HUES64 (cell line): ENCODE data around the gene SATB1.
A peak's percentile ranks its signal among the peaks of the same experiment; 100 is the strongest.
"Not testable (repeated sequence)": the region's sequence is repeated elsewhere in the genome, so short reads cannot be mapped to it uniquely, and the experiment has no call there.

ENCODE experiments used
- H3K27ac ChIP-seq: 2 replicates; pipeline ENCODE4 v1.7.0; 2013; ENCODE audit warnings: low read depth, low read length, inconsistent platforms
- H3K27me3 ChIP-seq: 2 replicates; pipeline ENCODE4 v1.6.1; 2013; ENCODE audit warnings: mild to moderate bottlenecking, low read length; ENCODE audit not compliant: insufficient read depth
- H3K36me3 ChIP-seq: 2 replicates; pipeline ENCODE4 v1.6.1; 2013; ENCODE audit warnings: mild to moderate bottlenecking, low read length; ENCODE audit not compliant: insufficient read depth
- H3K4me1 ChIP-seq: 2 replicates; pipeline ENCODE4 v1.6.1; 2013; ENCODE audit warnings: mild to moderate bottlenecking, low read length, moderate library complexity; ENCODE audit not compliant: insufficient read depth
- H3K4me3 ChIP-seq: 2 replicates; pipeline ENCODE4 v1.5.1; 2013; ENCODE audit warnings: mild to moderate bottlenecking, low read length, moderate library complexity
- H3K9ac ChIP-seq: 2 replicates; pipeline ENCODE4 v1.6.1; 2013; ENCODE audit warnings: mild to moderate bottlenecking, low read depth, low read length
- H3K9me3 ChIP-seq: 2 replicates; pipeline ENCODE4 v1.6.1; 2013; ENCODE audit warnings: low read depth, low read length; ENCODE audit not compliant: insufficient read depth
- WGBS: fragments of 150-250, 120-280 bp; methylation state at CpG from one replicate; pipeline ENCODE4 v1.1.7; 2013; ENCODE audit warnings: missing lambda C conversion rate; 5-methylcytosine and 5-hydroxymethylcytosine counted together

Gene SATB1

GRCh38 chr3:18351069-18351628 is 74.0 kb downstream of the SATB1 start:
- 98% methylated on average over 4 of the region's 5 CpGs for WGBS
- Histone ChIP-seq H3K4me1 (peaks cover 77% of the 10 kb centered on the region), H3K4me3 (no peak overlapping the region), H3K27me3 (no peaks in the 10 kb centered on the region), H3K9me3 (no peaks in the 10 kb centered on the region), H3K27ac (no peak overlapping the region), H3K9ac (no peak overlapping the region), H3K36me3 (peaks cover 9% of the 10 kb centered on the region; the same call in 1 of the 2 replicates)

- Histone ChIP-seq H3K9ac (no peak overlapping the region), H3K36me3 (peaks cover 9% of the 10 kb centered on the region; the same call in 1 of the 2 replicates), H3K9me3 (no peaks in the 10 kb centered on the region), H3K27me3 (no peaks in the 10 kb centered on the region), H3K27ac (no peak overlapping the region; the same call in 1 of the 2 replicates), H3K4me3 (no peak overlapping the region), H3K4me1 (peaks cover 77% of the 10 kb centered on the region)
- WGBS, result 91% methylated on average over 18 of the region's 18 CpGs
Measured at GRCh38 chr3:18349197-18349798, 75.8 kb downstream of the SATB1 start.

DNA sequence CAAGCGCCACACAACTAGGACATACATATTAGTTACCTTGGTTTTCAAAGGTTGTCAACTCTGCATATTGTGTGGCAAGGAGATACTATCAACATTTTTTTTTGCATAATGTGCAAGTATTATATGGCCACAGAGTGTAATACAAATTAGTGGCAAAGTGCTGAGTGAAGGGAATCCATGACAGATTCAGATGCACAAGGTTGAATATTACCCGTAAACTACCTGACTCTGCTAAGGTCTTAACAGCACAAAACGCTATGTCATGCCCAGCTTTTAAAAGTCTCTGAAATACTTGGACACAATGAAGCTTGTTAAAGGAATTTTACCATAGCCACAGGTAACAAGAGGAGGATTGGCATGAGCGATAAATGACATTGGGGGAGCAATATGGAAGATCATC is 79.0 kb downstream of the SATB1 start:
- H3K4me3 ChIP-seq, result no peak overlapping the region
- peaks cover 92% of the 10 kb centered on the region for H3K4me1 ChIP-seq
- H3K27ac ChIP-seq, result peak overlapping the region; percentile 88
- no peaks in the 10 kb centered on the region for H3K9me3 ChIP-seq
- H3K9ac ChIP-seq, result peak overlapping the region; percentile 28; the same call in 1 of the 2 replicates
- 83% methylated on average over 4 of the region's 4 CpGs for WGBS
- H3K36me3 ChIP-seq, result peaks cover 6% of the 10 kb centered on the region; the same call in 1 of the 2 replicates
- no peaks in the 10 kb centered on the region for H3K27me3 ChIP-seq

DNA sequence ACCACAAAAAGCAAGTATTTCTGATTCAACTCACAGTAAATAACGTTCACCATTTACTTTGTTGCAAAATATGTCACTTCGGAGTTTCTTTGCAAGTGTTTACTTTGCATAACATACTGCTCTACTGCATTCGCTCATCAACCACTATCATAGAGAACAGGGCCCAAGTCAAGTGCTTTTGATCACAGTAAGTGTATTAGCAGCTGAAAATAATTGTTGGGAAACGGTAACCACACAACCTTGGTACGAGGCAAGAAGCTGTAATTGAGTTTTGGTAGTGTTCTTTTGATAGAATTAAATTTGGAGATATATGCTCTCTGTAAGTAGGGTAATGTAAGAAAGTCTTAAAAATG is 80.1 kb downstream of the SATB1 start:
- no peaks in the 10 kb centered on the region for H3K9me3 ChIP-seq
- WGBS, result 21% methylated on average over 5 of the region's 5 CpGs
- peak overlapping the region; percentile 2; the same call in 1 of the 2 replicates for H3K4me3 ChIP-seq
- 0 out of 2 replicates have a peak overlapping the region, but pooled peaks have one; percentile 16 for H3K9ac ChIP-seq
- H3K36me3 ChIP-seq, result peaks cover 6% of the 10 kb centered on the region; the same call in 1 of the 2 replicates
- no peaks in the 10 kb centered on the region for H3K27me3 ChIP-seq
- peak overlapping the region; percentile 88; the same call in 1 of the 2 replicates for H3K27ac ChIP-seq
- peaks cover 84% of the 10 kb centered on the region for H3K4me1 ChIP-seq

GRCh38 chr3:18344306-18345014 is 80.7 kb downstream of the SATB1 start:
- H3K36me3 ChIP-seq, result peaks cover 6% of the 10 kb centered on the region; the same call in 1 of the 2 replicates
- H3K27me3 ChIP-seq, result no peaks in the 10 kb centered on the region
- peak overlapping the region; percentile 2; the same call in 1 of the 2 replicates for H3K4me3 ChIP-seq
- H3K27ac ChIP-seq, result peak overlapping the region; percentile 88
- no peaks in the 10 kb centered on the region for H3K9me3 ChIP-seq
- H3K4me1 ChIP-seq, result peaks cover 83% of the 10 kb centered on the region
- 13% methylated on average over 2 of the region's 4 CpGs for WGBS
- peak overlapping the region; percentile 22; the same call in 1 of the 2 replicates for H3K9ac ChIP-seq

GRCh38 chr3:18343809-18344208 is 81.3 kb downstream of the SATB1 start:
- WGBS, result 59% methylated on average over 2 of the region's 2 CpGs
- Histone ChIP-seq H3K36me3 (0 out of 2 replicates have a peak, but pooled peaks cover under 1% of the 10 kb centered on the region), H3K27me3 (no peaks in the 10 kb centered on the region), H3K4me3 (no peak overlapping the region), H3K27ac (peak overlapping the region; percentile 88), H3K9me3 (no peaks in the 10 kb centered on the region), H3K9ac (no peak overlapping the region; the same call in 1 of the 2 replicates), H3K4me1 (peaks cover 77% of the 10 kb centered on the region)

- Histone ChIP-seq H3K4me3 (no peak overlapping the region), H3K4me1 (peaks cover 44% of the 10 kb centered on the region)
- 92% methylated on average over 9 of the region's 11 CpGs for WGBS
Measured at GRCh38 chr3:18338827-18339514, 86.2 kb downstream of the SATB1 start.

GRCh38 chr3:18337231-18337630 is 87.9 kb downstream of the SATB1 start:
- no peak overlapping the region for H3K4me3 ChIP-seq
- no peaks in the 10 kb centered on the region for H3K27me3 ChIP-seq
- 94% methylated on average over 1 of the region's 1 CpG for WGBS
- no peaks in the 10 kb centered on the region for H3K9me3 ChIP-seq
- H3K27ac ChIP-seq, result no peak overlapping the region
- H3K36me3 ChIP-seq, result 0 out of 2 replicates have a peak, but pooled peaks cover 4% of the 10 kb centered on the region
- H3K9ac ChIP-seq, result no peak overlapping the region
- H3K4me1 ChIP-seq, result peaks cover 27% of the 10 kb centered on the region

More at GRCh38 chr3:18338827-18339514, 86.2 kb downstream of the SATB1 start:
- Histone ChIP-seq H3K36me3 (0 out of 2 replicates have a peak, but pooled peaks cover 3% of the 10 kb centered on the region), H3K9ac (no peak overlapping the region), H3K27me3 (no peaks in the 10 kb centered on the region), H3K9me3 (no peaks in the 10 kb centered on the region), H3K27ac (no peak overlapping the region)

- H3K4me1 ChIP-seq, result peaks cover 16% of the 10 kb centered on the region
- no peak overlapping the region for H3K4me3 ChIP-seq
- H3K9me3 ChIP-seq, result no peaks in the 10 kb centered on the region
- H3K36me3 ChIP-seq, result 0 out of 2 replicates have a peak, but pooled peaks cover 4% of the 10 kb centered on the region
- no peaks in the 10 kb centered on the region for H3K27me3 ChIP-seq
- no peak overlapping the region for H3K27ac ChIP-seq
- H3K9ac ChIP-seq, result no peak overlapping the region
Measured at GRCh38 chr3:18334837-18335601, 90.1 kb downstream of the SATB1 start.

GRCh38 chr3:18330772-18331441 is 94.2 kb downstream of the SATB1 start:
- not testable (repeated sequence) for H3K9me3 ChIP-seq, H3K36me3 ChIP-seq, H3K27ac ChIP-seq, H3K27me3 ChIP-seq
- H3K9ac ChIP-seq, result peak overlapping the region; percentile 31; the same call in 1 of the 2 replicates
- H3K4me1 ChIP-seq, result peaks cover 11% of the 10 kb centered on the region
- peak overlapping the region; percentile 30 for H3K4me3 ChIP-seq
- WGBS, result 59% methylated on average over 20 of the region's 25 CpGs
